Esophagus (tissue), 2 donors: Measurements from ENCODE around the gene TRMT11. TPM values are rescaled to one million over a fixed set of nuclear protein-coding genes. Genes with fewer than 3 reads are reported as not detected.
"Not testable (repeated sequence)": the region's sequence is repeated elsewhere in the genome, so short reads cannot be mapped to it uniquely, and the experiment has no call there.

Source experiments
- H3K27ac ChIP-seq, 2 donors: one replicate each; pipeline ENCODE4 v1.5.1; 2013; ENCODE audit warnings: low read depth in 2 of 2, mild to moderate bottlenecking in 2 of 2, inconsistent platforms in 1 of 2, low read length in 1 of 2, moderate library complexity in 1 of 2
- H3K27me3 ChIP-seq, 2 donors: one replicate each; pipeline ENCODE4 v1.6.1; 2013; ENCODE audit warnings: low read length in 2 of 2, control low read depth in 1 of 2, mild to moderate bottlenecking in 1 of 2; ENCODE audit not compliant: insufficient read depth in 2 of 2, control insufficient read depth in 1 of 2
- H3K36me3 ChIP-seq, 2 donors: one replicate each; pipeline ENCODE4 v1.6.1; 2013; ENCODE audit warnings: low read length in 1 of 2; ENCODE audit not compliant: control insufficient read depth in 2 of 2, insufficient read depth in 2 of 2
- H3K4me1 ChIP-seq, 2 donors: one replicate each; pipeline ENCODE4 v1.6.1; 2013; ENCODE audit warnings: low read length in 1 of 2; ENCODE audit not compliant: control insufficient read depth in 2 of 2, insufficient read depth in 2 of 2
- H3K4me3 ChIP-seq, 2 donors: one replicate each; pipeline ENCODE4 v1.5.1; 2013; ENCODE audit warnings: low read length in 2 of 2, mild to moderate bottlenecking in 2 of 2, low read depth in 1 of 2, moderate library complexity in 1 of 2
- H3K9me3 ChIP-seq, 2 donors: one replicate each; pipeline ENCODE4 v1.6.1; 2013; ENCODE audit warnings: mild to moderate bottlenecking in 2 of 2, low read depth in 1 of 2, low read length in 1 of 2, moderate library complexity in 1 of 2; ENCODE audit not compliant: control insufficient read depth in 2 of 2, insufficient read depth in 1 of 2
- WGBS, 2 donors: extraction: QIAGEN DNeasy Blood & Tissue Kit; methylation state at CpG; one replicate each; pipeline ENCODE4 v1.1.7; 2013; 5-methylcytosine and 5-hydroxymethylcytosine counted together
- polyA plus RNA-seq, 2 donors: library from polyadenylated mRNA; stranded (reverse); fragments of 200-250 nt; gene quantifications; one replicate each; pipeline ENCODE4 v1.2.3, GENCODE V29; 2013
- donor health status: healthy with polysubstance abuse.
- donor health status: Bipolar disorder and iron deficiency.

The TRMT11 gene
- polyA plus RNA-seq, 2 donors = 6.7 to 10.3 TPM

DNA sequence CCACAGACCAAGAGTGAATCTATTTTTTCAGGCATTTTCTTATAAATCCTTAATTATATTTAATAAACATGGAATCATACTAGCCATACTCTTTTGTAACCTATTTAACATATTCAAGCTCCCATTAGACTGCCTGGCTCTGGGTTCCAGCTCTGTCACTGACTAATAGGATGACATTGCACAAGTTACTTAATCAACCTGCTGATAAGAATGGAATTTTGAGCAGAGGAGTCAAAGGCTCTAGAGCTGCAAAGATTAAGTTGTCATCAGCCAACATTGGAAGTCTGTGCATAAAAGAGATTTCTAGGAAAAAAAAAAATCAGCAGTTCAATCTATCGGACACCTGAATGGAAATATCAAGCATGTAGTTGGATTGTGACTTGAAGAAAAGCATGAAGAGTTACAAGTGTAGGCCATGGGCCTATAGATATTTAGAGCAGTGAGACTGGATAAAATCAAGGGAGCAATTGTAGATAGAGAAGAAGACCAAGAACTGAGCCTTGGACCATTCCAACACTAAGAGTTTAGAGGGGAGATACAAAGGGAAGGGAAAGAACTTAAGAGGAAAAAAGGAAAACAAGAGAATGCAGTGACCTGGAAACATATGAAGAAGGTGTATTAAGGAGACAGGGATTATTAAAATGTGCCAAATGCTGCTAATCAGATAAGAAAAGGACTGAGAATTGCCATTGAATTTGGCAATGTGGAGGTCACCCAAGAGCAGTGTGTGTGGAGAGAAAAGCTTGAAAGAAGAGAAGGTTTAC, 40.8 kb upstream of the TRMT11 start:
- Histone ChIP-seq H3K4me1 (peaks cover 0 to 7% of the 10 kb centered on the region in 2 donors), H3K27me3 (no peaks in the 10 kb centered on the region), H3K9me3 (no peaks in the 10 kb centered on the region), H3K4me3 (no peak overlapping the region), H3K36me3 (no peaks in the 10 kb centered on the region), H3K27ac (peak overlapping the region; percentile 13 to 67)
- WGBS, 2 donors = 72 to 85% methylated on average over 1 of the region's 1 CpG

DNA sequence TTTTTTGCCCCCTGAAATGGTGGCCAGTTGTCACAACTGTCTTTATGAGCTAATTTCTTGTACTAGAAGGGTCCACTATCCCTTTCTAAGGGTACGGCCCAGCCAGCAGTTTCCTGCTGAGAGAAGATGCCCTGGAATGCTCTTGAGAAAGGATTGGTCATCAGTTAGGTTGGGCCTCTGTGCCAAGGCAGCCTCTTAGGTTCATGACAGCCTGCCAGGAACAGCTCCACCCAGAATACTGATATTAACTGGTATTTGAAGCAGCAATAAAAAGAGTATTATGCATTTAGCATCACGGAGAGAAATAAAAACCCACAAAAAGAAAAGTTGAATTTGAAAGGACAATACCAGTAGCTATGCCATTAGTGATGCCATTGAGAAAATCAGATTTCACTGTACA, 38.7 kb upstream of the TRMT11 start:
- H3K4me1 ChIP-seq = peaks cover 0 to 4% of the 10 kb centered on the region in 2 donors
- no peaks in the 10 kb centered on the region for H3K36me3 ChIP-seq
- H3K9me3 ChIP-seq = no peaks in the 10 kb centered on the region
- H3K4me3 ChIP-seq = no peak overlapping the region
- H3K27ac ChIP-seq = peak overlapping the region in 1 of 2 donors; percentile 10
- 43 to 56% methylated on average over 2 of the region's 2 CpGs for WGBS, 2 donors
- no peaks in the 10 kb centered on the region for H3K27me3 ChIP-seq

DNA sequence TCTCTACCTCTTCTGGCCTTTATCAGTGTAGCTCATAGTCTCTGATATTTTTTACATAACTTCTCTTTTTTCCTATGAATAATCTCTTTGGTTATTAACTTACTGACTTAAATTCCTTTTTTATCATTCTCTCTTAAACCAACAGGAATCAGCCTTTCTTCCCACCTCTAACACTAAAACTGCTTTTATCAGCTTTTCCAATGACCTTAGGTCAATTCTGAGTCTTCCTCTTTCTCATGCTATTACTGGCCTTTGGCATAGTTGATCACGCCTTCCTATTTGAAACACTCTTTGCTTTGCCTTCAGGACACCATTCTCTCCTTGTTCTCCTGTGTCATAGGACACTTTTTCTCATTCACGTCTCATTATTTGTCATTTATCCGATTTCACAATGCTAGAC, 37.9 kb upstream of the TRMT11 start:
- Histone ChIP-seq H3K4me3 (no peak overlapping the region), H3K27me3 (no peaks in the 10 kb centered on the region), H3K27ac (no peak overlapping the region), H3K36me3 (no peaks in the 10 kb centered on the region), H3K4me1 (peaks cover 0 to under 1% of the 10 kb centered on the region in 2 donors), H3K9me3 (no peaks in the 10 kb centered on the region)
- 82 to 86% methylated on average over 3 of the region's 3 CpGs for WGBS, 2 donors

DNA sequence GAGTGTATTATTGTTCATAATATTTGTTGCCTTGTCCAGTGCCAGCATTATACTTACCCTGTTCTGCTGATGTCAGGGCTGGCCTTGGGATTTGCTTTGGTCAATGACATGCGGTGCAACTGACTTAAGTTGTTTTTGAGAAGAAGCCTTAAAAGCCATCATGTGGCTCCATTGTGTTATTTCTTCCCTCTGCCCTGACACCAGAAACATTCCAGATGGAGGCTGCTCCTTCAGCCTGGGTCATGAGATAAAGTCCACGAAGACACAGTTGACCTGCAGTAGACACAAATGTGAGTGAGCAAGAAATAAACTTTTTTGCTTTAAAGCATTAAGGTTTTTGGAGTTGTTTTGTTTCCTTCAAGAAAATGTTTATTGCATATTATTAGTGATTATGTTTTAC, 37.3 kb upstream of the TRMT11 start:
- peaks cover 0 to 2% of the 10 kb centered on the region in 2 donors for H3K4me1 ChIP-seq
- H3K27me3 ChIP-seq = no peaks in the 10 kb centered on the region
- H3K36me3 ChIP-seq = no peaks in the 10 kb centered on the region
- no peak overlapping the region for H3K27ac ChIP-seq
- H3K9me3 ChIP-seq = no peaks in the 10 kb centered on the region
- H3K4me3 ChIP-seq = no peak overlapping the region
- 89 to 92% methylated on average over 2 of the region's 2 CpGs for WGBS, 2 donors

DNA sequence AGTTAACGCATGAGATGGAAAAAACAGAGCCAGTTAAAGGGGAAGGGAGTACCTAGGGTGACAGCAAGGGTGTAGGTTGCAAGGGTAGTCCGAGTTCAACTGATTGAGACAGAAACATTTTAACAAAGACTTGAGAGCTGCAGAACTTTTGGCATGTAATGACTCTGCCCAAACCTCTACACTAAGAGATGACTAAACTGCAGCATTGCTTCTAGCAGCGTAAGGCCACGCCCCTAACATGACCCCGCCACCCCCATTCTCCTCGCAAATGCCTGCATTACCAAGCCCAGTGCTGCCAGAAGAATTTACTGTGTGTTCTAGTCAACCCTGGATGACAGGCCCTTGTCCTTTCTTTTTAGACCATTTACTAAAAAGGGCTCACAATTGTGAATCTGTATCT, 36.0 kb upstream of the TRMT11 start:
- no peaks in the 10 kb centered on the region for H3K9me3 ChIP-seq
- H3K4me1 ChIP-seq = peaks cover 0 to 2% of the 10 kb centered on the region in 2 donors
- no peaks in the 10 kb centered on the region for H3K27me3 ChIP-seq
- 44 to 58% methylated on average over 6 of the region's 6 CpGs for WGBS, 2 donors
- no peak overlapping the region for H3K4me3 ChIP-seq
- H3K27ac ChIP-seq = no peak overlapping the region
- H3K36me3 ChIP-seq = no peaks in the 10 kb centered on the region

DNA sequence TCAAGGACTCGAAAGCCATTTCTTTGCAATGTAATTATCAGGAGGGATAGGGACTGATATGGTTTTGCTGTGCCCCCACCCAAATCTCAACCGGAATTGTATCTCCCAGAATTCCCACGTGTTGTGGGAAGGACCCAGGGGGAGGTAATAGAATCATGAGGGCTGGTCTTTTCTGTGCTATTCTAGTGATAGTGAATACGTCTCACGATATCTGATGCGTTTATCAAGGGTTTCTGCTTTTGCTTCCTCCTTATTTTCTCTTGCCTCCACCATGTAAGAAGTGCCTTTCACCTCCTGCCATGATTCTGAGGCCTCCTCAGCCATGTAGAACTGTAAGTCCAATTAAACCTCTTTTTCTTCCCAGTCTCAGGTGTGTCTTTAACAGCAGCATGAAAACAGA, 35.6 kb upstream of the TRMT11 start:
- H3K27me3 ChIP-seq, H3K9me3 ChIP-seq, H3K27ac ChIP-seq, H3K36me3 ChIP-seq, H3K4me1 ChIP-seq, H3K4me3 ChIP-seq: not testable (repeated sequence)
- 82 to 85% methylated on average over 6 of the region's 6 CpGs for WGBS, 2 donors

DNA sequence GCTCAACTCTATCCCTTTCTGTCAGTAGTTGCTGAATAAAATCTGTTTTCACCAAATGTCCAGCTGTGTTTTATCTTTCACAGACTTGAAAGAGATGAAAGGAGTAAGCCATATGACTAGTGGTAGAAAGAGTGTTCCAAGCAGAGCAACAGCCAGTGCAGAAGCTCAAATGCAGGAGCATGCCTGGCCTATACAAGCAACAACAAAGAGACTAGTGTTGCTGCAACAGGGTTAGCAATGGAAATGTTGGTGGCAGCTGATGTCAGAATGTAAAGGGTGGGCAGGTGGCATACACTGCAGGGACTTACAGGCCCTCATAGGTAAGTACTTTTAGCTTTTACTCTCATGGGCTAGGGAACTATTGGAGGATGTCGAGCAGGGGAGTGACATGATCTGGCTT, 35.0 kb upstream of the TRMT11 start:
- Histone ChIP-seq H3K9me3 (no peaks in the 10 kb centered on the region), H3K36me3 (no peaks in the 10 kb centered on the region), H3K27ac (no peak overlapping the region), H3K4me1 (peaks cover 0 to 2% of the 10 kb centered on the region in 2 donors), H3K27me3 (no peaks in the 10 kb centered on the region), H3K4me3 (no peak overlapping the region)
- 85 to 87% methylated on average over 1 of the region's 1 CpG for WGBS, 2 donors

DNA sequence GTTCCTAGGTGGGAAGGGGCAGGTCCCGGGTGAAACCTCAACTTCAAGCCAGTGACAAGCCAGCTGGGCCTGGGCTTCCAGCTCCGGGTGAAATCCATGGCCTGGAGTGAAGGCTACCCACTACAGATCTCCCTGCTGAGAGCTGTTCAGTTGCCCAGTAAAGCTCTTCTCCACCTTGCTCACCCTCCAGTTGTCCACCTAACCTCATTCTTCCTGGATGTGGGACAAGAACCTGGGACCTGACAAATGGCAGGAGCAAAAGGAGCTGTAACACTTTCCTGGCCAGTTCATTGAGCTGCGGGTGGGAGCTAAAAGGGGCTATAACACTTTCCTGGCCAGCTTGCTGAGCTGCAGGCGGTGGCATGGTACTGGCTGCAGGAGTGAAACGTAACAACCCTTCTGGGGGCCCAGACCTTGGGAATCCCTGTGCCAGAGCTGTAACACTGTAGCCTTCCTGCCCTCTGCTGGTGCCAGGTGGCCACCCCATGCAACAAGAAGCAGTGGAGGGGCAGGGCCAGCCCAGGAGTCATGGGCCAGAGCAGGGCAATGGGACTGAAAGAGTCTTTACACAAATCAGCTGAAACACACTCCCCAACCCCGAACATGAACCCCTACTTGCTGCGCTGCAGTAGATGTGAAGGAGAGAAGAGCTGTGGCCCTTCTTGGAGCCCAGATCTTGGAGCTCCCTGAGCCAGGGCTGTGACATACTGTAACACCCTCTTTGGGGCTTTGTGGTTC, 33.4 kb upstream of the TRMT11 start:
- H3K27ac ChIP-seq = no peak overlapping the region
- H3K27me3 ChIP-seq = no peaks in the 10 kb centered on the region
- H3K9me3 ChIP-seq = no peaks in the 10 kb centered on the region
- H3K36me3 ChIP-seq = no peaks in the 10 kb centered on the region
- peaks cover 0 to 2% of the 10 kb centered on the region in 2 donors for H3K4me1 ChIP-seq
- H3K4me3 ChIP-seq = no peak overlapping the region
- WGBS, 2 donors = 85 to 92% methylated on average over 7 of the region's 7 CpGs

DNA sequence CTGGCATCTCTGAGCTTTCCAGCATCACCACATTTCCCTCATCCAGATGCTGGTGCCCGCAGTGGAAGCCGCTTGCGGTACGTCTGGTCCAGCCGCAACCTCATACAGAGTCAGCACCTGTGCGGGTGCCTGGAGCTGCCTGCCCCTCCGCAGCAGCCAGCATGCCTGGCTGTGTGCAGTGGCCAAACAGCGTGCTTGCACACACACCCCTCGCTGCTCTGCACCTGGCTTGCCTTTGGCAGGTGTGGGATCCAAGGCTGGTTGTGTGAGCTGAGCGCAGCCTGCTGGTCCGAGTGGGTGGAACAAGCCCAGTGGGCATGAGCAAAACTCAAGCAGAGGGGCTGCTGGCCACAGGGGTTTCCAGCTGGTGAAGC, 32.9 kb upstream of the TRMT11 start:
- Histone ChIP-seq H3K27ac (no peak overlapping the region), H3K9me3 (no peaks in the 10 kb centered on the region), H3K36me3 (no peaks in the 10 kb centered on the region), H3K4me3 (no peak overlapping the region), H3K4me1 (peaks cover 0 to 2% of the 10 kb centered on the region in 2 donors), H3K27me3 (no peaks in the 10 kb centered on the region)
- WGBS, 2 donors = 50 to 70% methylated on average over 11 of the region's 11 CpGs
